HG02973 (cell line): ENCODE data around the gene LPCAT1.
"Not testable (repeated sequence)": the region's sequence is repeated elsewhere in the genome, so short reads cannot be mapped to it uniquely, and the experiment has no call there.

Experiments
- ATAC-seq: cut with Tn5 transposase; IDR thresholded peaks from one replicate; pipeline ENCODE4 v1.9.1; 2021; ENCODE audit warnings: moderate library complexity; ENCODE audit not compliant: unreplicated experiment

LPCAT1 gene

DNA sequence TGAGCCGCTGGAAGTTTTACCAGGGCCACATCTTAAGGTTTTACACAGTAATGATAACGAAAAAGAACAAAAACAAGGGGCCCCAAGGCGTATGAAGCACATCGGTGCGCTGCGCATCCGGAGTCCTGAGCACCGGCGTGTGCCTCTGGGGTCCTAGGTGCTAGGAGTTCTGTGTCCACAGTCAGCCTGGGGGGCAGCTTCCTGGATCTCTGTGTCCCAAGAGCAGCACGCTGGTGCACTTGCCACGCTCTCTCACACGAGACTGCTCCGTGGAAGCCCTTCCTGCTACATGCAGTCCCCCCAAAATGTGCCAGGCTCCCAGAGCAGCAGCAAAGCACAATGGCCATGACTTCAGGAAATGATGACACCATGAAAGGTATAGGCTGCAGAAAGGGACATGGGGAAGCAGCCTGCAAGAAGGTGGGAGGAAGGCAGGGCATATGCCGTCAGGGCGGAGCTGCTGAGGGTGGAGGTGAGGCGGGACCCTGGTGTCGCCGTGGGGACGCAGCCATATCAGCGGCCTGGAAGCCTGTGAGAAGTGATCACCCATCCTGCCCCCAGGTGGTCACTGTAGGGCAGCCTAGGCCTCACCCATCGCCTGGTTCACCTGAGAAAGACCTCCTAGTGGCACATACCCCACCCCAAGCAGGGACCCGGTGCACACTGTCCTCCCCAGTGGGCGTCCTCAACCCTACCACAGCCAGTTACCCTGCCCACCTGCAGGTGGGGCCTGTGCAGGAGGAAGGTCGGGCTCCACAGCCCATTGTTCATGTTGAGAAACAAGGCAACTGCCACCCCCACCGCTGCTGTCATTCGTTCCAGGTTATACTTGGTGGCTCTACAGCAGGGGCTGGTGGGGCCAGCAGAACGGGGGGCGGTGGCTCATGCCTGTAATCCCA is 54.9 kb downstream of the LPCAT1 start:
- no peak for ATAC-seq

DNA sequence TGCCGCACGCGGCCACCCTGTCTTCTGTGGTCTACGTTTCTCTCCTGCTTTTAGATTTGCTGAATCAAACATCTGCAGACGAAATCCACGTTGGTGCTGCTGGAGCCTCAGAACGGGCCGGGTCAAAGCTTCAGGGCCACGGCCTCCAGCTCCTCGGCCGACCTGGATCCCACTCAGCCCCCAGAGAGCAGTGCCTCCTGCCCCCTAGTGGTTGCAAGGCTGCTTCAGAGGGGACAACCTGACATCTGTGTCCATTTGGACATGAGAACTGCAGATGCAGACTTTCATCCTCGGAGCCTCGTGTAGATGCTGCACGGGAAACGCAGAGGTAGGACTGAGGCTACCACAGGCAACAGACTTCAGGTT is 55.5 kb downstream of the LPCAT1 start:
- ATAC-seq = no peak

DNA sequence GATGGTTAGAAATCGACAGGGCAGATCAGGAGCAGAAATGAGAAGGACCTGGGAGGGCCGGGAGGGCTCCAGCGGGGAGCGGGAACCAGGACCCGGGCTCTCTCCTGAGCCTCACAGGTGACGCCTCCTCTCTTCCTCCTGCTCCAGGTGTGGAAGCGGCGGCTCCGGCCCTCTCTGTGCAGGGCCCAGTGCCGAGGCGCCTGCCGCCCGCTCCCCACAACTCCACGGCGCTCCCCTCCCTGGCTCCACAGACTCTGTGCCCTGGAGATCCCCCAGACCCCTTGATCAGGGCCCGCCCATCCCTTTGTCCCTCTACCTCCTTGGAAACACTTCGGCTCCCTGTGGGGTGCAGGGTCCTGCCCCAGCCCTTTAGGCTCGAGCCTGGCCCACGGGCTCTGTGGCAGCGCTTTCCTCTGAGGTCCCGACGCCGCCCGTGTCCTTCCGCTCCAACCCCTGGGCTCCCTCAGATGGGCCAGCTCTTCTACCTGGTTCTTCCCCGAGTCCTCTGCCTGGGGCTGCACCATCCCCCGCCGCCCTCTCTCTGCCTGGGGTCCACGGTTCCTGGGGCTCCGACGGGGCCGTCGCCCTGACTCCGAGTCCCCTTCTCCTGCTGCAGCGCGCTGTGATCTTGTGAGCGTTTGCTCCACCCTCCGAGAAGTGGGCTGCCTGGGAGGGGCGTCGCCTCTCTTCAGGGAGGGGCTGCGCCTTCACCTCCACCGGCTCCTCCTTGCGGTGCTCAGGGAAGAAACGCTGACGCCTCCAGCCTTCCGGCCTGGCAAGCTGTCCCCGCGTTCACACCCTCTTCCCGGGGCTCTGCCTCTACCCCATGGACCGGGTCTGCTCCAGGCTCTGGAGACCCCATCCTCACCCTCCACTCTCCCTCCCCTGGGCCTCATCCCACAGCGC is 56.2 kb downstream of the LPCAT1 start:
- no peak for ATAC-seq

DNA sequence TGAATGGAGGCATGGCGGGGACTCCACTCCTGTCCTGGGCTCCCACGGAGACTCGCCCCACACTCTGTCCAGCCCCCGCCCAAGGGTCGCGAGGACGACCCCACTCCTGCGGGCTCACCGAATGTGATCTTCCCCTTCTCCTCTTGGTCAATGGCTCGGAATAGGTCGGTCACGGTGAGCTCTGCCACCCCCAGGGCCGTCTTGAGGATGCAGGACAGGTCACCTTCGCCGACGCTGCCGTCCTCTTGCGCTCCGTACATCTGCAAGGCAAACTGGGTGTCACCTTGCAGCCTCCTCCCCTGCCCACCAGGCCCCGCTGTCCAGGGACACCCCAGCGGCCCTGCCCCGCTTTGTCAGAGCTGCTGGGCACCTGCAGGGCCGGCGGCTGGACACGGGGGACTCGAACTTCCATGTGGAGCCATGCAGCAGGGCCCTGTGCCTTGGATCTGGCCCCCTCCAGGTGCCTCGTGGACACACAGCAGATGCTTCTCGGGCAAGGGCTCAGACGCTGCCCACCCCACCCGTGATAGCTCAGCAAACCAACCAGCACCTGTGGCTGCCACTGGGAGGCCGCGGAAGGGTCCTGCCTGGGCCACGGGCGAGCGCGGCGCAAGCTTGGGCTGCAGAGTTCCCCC is 57.0 kb downstream of the LPCAT1 start:
- ATAC-seq = no peak

DNA sequence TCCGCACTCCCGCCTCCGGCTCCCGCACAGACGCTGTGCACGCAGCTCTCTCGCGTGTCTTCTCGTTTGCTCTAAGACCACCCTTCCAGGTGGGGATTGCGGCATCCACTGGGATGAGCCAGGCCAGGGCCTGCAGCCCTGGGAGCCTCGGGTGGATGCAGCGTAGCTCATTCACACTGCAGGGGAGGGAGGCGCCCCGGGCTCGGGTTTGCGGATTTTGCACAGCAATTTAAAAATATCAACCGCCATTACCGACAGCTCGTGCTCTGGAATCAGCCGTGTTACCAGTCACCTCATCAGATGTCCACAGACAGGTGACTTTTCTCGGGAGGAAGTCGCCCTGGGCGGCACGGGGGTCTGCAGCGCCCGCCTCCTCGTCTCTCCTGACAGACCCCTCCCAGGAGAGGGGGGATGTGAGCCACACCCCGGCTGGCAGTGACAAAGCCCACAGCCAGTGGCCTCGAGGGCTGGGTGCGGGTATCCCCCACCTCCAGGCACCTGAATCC is 57.7 kb downstream of the LPCAT1 start:
- no peak for ATAC-seq

DNA sequence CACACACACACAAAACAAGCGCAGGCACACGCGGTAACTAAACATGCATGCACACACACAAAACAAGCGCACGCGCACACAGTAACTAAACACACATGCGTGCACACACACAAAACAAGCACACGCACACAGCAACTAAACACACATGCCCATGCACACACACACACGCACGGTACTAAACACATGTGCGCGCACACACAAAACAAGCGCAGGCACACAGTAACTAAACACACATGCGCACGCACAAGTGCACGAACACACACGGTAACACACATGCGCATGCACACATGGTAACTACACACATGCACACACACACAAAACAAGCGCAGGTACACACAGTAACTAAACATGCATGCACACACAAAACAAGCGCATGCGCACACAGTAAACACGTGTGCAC is 58.6 kb downstream of the LPCAT1 start:
- no peak for ATAC-seq

DNA sequence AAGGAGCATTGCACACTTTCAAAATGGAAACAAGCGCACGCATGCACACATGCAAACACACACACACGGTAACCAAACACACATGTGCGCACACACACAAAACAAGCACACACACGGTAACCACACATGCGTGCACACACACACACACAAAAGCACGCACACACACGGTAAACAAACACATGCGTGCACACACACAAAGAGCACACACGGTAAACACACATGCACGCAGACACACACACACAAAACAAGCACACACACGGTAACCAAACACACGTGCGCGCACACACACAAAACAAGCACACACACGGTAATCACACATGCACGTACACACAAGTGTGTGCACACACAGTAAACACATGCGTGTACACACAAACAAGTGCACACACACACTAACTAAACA is 59.2 kb downstream of the LPCAT1 start:
- ATAC-seq = no peak

DNA sequence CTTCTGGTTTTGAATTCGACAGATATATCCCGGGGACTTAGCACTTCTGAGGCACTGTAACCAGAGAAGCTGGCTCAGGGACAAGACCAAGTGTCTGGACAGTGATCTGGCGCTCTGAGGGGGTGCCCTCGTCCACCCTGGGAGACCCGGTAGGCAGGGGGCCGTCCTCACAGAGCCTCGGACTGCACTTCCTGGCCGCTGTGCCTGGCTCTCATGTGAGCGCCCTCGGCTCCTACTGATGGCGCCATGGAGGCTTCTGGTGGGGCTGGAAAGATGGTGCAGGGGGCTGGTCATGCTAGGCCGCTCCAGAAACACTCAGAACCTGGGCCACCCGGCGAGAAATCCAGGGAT is 59.7 kb downstream of the LPCAT1 start:
- ATAC-seq = no peak

DNA sequence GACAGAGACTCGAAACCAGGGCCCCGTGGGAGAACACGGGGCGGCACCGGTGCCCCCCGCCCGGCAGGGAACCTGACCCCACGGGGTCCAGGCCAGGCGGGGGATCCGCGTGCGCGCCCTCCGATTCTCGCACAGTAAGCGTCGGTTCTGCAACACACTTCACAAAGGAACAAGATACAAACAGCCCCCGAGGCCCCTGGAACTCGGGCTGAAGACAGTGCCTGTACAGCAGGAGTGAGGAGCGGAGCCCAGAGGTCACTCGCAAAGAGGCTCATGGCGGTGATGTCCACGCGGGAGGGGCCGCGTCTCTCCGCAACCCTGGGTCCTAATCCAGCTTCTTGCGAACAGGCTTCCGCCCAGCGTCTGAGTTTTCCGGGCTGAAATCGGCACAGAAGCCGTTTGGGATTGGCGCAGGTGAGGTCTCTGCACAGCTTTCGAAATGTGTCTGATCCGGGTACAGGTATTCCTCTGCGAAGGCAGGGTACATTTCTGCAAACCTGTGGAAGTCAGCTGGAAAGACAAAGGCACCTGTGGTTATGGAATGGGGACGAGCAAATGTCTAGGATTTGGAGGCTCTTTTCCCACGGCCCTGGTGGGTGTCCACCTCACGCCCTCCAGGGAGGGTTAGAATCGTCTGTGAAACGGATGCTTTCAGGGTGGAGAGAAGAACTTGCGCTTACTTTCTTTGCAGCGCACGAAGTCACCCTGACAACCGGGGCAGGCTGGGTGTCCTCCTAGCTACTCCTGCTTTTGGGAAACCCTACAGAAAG is 60.2 kb downstream of the LPCAT1 start:
- no peak for ATAC-seq

DNA sequence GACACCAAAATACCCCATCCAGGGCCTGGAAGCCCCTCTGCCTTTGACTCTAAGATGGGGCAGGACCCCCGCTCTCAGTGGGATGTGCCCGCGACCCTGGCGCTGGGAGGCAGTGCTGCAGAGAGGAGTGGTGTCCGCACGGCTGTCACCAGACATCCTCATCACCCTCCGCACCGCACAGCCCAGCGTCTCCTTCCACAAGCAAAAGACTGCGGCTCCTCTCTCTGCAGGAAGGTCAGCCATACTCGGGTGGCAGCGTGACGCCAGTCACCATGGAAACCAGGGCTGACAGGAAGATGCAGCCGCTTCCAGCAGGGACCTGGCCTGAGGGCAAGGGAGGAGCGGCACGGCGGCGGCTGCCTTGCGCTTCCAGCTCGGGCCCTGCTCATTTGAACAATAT is 61.4 kb downstream of the LPCAT1 start:
- no peak for ATAC-seq

DNA sequence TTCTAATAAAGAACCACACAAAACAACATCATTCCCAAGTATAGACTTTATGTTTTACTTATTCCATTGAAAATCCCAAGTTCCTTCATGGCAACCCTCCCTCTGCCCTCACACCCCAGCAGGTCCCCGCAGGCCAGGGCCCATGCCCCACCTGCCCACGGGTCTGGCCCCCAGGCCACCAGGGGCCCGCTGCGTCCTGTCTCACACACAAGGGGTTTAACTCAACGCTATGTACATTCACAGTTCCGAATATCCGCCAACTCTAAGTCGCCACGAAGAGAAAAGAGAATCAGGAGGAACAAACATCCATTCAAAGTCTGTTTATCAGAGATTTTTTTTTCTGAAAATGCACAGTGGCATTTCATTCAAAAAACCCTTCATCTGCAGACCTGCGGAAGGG is 62.4 kb downstream of the LPCAT1 start:
- no peak for ATAC-seq

DNA sequence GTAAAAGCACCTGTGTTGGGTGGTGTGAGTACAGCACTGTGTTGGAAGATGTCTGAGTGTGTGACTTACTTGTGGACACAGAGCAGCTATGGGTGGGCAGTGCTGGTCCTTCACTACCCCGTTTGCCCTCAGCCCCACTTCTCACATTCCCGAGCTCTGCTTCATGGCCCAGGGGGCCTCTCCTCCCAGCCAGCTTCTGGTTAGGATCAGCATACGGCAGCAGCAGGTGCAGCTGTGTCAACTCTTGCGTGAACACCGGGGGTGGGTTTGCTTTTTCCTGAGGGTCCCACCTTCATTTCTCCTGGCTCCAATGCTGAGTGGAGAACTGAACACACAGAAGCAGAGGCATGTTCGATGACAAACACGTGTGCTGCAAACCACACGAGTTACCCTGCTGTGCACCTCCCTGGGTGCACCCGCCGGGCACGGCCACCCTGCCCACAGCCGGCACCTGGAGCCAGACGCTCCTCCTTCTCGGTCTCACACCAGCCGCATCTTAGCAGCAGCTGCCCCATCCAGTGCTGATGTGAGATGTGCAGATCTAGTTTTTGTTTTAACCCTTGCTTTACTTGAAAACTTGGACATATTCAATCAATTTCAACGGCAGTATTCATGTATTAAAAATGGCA is 63.6 kb downstream of the LPCAT1 start:
- no peak for ATAC-seq

DNA sequence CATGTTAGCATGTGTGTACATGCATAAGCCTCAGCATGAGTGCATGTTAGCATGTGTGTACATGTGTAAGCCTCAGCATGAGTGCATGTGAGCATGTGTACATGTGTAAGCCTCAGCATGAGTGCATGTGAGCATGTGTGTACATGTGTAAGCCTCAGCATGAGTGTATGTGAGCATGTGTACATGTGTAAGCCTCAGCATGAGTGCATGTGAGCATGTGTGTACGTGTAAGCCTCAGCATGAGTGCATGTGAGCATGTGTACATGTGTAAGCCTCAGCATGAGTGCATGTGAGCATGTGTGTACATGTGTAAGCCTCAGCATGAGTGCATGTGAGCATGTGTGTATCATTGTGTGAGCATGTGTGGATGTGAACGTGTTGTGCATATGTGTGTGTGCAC is 64.3 kb downstream of the LPCAT1 start:
- not testable (repeated sequence) for ATAC-seq

DNA sequence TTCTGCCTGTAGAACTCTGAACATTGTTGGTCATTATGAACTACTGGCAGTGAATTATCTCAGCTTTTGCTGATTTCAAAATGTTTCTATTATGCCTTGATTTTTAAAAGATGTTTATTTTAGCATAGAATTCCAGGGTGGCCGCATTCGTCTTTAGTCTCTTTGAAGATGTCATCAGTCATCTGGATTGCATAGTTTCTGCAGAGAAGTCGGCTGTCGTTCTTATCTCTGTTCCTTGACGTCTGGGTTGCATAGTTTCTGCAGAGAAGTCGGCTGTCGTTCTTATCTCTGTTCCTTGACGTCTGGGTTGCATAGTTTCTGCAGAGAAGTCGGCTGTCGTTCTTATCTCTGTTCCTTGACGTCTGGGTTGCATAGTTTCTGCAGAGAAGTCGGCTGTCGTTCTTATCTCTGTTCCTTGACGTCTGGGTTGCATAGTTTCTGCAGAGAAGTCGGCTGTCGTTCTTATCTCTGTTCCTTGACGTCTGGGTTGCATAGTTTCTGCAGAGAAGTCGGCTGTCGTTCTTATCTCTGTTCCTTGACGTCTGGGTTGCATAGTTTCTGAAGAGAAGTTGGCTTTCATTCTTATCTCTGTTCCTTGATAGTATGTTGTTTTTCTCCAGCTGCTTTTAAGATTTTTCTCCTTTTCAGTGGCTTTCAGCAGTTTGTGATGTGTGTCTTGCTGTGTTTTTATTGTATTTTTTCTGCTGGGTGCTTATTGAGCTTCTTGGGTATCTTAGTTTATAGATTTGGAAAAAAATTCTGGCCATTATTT is 67.5 kb downstream of the LPCAT1 start:
- ATAC-seq = not testable (repeated sequence)

DNA sequence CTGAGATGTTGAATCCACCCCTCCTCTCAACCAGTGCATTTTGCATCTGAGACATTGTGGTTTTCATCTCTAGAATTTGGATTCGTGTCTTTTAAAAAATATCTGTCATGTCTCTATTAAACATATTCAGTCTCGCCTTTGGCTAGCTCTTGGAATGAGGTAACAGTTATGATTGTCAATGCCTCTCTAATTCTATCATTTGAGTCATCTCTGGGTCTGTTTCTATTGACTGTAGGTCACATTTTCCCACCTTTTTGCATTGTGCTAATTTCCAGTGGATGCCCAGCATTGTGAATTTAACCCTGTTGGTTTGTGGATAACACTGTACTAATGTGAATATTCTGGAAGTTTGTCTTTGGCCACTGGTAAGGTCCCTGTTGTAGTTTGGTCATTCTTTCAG is 70.1 kb downstream of the LPCAT1 start:
- no peak for ATAC-seq

DNA sequence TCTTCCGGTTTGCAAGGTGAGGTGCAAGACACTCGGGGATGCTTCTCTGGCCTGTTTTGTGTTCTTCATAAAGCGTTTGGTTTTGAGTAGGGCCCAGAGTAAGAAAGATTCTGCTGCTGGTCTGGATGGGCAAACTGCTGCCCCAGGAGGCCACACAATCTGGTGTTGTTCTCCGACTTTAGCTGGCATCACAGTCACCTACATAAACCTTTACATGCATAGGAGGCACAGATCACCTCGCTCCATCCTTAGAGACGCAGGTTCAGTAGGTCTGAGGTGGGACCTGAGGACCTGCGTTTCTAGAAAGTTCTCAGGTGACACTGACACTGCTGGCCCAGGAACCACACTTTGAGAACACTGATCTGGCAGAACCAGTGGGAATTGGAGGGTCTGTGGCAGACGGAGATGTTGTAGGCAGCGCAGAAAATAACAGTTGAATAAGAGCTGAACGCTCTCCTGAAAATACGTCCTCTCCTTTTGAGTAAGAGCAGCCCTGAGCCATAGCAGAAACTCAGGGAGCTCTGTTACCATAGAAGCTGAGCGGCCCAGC is 74.6 kb downstream of the LPCAT1 start:
- no peak for ATAC-seq

DNA sequence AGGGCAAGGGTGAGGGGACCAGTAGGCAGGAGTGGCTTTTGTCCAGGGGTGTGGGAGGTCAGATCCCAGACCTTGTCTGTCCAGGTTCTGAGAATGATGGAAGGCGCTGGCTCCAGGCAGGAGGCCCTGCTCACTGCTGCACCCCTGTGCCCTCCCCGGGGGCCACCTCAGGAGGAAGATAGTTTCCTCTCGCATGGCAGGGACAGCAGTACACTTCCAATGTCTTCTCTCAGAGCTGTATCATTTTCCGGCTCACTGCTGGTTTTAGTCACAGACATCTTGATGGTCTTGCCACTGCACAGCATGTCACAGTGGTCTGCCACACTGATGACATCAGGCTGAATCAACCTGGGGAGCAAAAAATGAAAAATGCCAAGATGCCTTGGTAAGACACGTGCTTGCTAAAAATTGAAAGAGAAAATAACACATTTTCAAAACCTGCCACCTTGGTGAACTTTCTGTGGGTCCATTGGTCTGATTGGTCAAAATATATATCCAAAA is 75.2 kb downstream of the LPCAT1 start:
- ATAC-seq = no peak

DNA sequence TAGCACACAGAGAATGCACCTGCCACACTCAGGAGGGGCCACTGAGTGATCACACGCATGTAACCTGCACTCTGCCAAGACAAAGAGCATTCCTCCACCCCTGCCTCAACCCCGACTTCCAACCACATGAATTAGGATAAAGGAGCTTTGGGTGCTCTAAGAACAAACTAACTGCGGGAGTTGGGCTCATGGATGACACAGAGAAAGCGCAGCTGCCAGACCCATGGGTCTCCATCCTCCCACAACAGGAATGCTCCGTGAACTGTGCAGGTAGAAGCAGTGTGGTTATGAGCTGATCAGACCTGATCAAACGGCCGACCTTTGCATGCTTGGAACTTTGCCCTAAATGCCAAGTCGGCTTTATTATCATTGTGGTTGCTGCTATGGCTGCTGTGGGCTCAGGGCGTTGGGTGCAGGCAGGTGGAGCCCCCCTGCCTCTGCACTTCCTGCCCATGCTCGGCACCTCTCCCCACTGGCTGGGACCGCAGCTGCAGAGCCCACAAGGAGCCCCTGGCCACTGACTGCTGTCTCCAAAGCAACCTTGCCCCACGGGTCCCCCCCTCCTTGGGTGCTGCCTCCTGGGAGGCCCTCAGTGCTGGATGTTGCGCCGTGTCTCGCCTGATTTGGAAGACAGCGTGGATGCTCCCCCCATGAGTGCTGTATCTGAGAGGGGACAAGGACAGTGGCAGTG is 75.9 kb downstream of the LPCAT1 start:
- ATAC-seq = no peak
